ENCODE data around the gene MYLK. TPM values are rescaled to one million over a fixed set of nuclear protein-coding genes. Genes with fewer than 3 reads are reported as not detected.
A peak's percentile ranks its signal among the peaks of the same experiment; 100 is the strongest.

Gene MYLK
- total and polyA plus RNA-seq, 9 donors = 16.4 to 34.5 (median 27.0) TPM

DNA sequence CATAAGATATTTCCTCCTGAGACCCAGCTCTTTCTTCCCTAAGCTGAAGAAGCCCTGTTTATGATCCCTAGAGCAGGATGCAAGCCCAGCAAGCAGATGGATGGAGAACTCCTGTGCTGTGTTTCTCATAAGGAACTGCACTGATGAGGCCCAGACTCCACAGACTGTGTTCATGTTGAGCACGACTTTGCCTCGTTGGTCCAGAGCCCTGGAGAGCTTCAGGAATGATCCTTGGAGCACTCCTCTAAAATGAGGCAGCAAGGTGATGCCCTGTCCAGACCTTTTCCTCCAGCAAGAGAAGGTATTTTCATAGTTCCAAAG lies 83.8 kb downstream of the MYLK start:
- H3K9me3 ChIP-seq (replicated peaks; ENCODE audit: control insufficient read depth, low read depth, low read length) = no peaks in the 10 kb centered on the region
- peaks cover 20% of the 10 kb centered on the region for H3K4me1 ChIP-seq (ENCODE audit: control insufficient read depth, insufficient read depth, low read length)
- no peak overlapping the region for H3K27ac ChIP-seq (ENCODE audit: low read length)
- H3K27me3 ChIP-seq (ENCODE audit: control insufficient read depth, insufficient read depth, low read length) = no peaks in the 10 kb centered on the region
- 29% methylated on average over 2 of the region's 2 CpGs for WGBS (ENCODE audit: insufficient coverage)
- H3K36me3 ChIP-seq (ENCODE audit: control insufficient read depth, insufficient read depth, low read length) = no peaks in the 10 kb centered on the region
- peak; percentile 53 for DNase-seq
- H3K4me3 ChIP-seq (ENCODE audit: low read length) = no peak overlapping the region

DNA sequence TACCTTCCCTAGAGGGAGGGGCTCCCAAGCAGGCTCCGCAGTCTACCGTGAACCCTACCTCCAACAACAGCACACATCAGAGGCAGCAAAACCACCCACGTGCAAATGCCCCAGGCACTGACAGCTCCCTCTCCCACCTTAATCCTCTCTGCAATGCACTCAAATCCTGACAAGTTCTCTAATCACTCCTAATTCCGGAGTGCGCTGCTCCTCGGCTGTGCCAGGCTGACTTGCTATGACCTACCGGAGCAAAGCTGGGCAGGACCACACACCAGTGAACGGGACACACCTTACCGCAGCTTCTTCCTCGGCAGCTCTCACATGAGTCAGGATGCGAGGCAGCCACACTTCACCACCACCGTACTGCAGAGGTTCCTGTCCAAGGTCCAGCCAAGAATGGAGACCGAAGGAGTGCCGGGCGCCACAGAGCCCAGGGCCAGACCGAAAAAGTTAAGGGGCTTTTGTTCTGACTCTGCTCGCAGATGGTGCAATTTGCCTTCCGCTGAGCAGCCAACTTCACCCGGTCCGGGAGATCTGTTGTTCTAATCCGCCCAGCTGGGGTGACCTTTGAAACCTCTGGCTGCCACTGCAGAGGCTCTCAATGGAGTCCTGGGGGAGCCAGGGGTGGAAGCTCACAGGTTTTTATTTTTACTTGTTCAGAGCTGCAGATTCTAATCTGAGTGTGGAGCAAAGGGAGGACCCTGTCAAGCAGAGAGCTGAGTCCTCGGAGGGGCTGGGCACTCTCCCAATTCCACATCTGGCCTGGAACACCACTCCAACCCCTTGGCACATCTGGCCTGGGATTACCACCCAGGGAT lies 84.4 kb downstream of the MYLK start:
- Histone ChIP-seq H3K36me3 (ENCODE audit: control insufficient read depth, insufficient read depth, low read length) (no peaks in the 10 kb centered on the region), H3K4me3 (ENCODE audit: low read length) (no peak overlapping the region), H3K27ac (ENCODE audit: low read length) (no peak overlapping the region), H3K27me3 (ENCODE audit: control insufficient read depth, insufficient read depth, low read length) (no peaks in the 10 kb centered on the region), H3K9me3 (replicated peaks; ENCODE audit: control insufficient read depth, low read depth, low read length) (no peaks in the 10 kb centered on the region), H3K4me1 (ENCODE audit: control insufficient read depth, insufficient read depth, low read length) (peaks cover 17% of the 10 kb centered on the region)
- 26% methylated on average over 22 of the region's 22 CpGs for WGBS (ENCODE audit: insufficient coverage)
- DNase-seq = no peak

DNA sequence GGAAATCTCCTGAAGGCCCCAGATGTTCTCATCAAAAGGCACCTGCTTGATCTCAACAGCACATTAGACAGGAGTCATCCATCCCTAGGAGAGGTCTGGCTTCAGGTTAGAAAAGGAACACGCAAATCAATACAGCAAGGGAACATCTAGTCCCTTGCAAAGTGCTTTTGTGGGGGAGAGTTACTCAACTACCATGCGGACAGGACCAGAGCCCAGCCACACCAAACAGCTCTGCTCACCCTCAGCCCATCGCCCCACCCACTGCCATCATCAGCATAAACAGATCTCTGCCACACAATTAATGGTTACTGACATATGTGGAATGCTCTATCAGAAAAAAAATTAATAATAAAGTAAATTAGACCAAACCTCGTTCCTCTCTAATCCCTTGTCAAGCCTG lies 85.6 kb downstream of the MYLK start:
- peaks cover 2% of the 10 kb centered on the region for H3K27me3 ChIP-seq (ENCODE audit: control insufficient read depth, insufficient read depth, low read length)
- WGBS (ENCODE audit: insufficient coverage) = no CpG with 5 or more reads among the region's 4 CpGs
- no peaks in the 10 kb centered on the region for H3K9me3 ChIP-seq (replicated peaks; ENCODE audit: control insufficient read depth, low read depth, low read length)
- no peak overlapping the region for H3K27ac ChIP-seq (ENCODE audit: low read length)
- H3K4me1 ChIP-seq (ENCODE audit: control insufficient read depth, insufficient read depth, low read length) = peaks cover 16% of the 10 kb centered on the region
- DNase-seq = no peak
- no peaks in the 10 kb centered on the region for H3K36me3 ChIP-seq (ENCODE audit: control insufficient read depth, insufficient read depth, low read length)
- no peak overlapping the region for H3K4me3 ChIP-seq (ENCODE audit: low read length)

DNA sequence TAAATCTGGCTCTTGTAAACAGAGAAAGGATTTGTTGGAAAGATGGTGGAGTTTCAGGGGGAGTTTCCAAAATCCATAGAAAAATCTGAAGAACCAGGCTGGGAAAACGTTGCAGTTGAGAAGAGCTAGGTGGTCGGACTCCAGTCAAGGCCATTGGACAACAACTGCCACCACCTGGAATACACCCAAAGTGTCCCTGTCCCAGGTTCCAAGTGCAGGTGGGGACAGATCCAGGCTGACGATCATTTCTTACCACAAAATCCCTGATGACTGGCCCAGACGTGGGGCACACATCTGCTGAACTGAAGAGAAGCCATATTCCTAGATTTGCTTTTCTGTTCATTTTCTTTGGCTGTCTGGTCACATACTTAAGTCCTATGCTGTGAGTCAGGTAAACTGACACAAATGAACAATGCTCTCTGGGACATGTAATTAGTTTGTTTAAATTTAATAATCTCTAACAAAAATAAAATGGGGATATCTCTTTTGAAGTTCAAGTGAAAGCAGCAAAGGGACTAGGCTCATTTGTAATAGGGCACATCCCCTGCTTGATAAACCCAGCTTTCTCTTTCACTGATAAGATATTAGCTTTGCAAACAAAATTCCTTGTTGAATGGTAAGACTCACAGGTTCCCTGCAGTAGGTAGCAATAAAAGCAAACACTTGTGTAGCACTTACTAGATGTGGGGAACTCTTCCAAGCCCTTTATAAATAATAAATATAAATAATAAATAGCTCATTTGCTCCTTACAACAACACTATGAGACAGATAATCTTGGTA lies 88.5 kb downstream of the MYLK start:
- no peaks in the 10 kb centered on the region for H3K9me3 ChIP-seq (replicated peaks; ENCODE audit: control insufficient read depth, low read depth, low read length)
- H3K4me1 ChIP-seq (ENCODE audit: control insufficient read depth, insufficient read depth, low read length) = peaks cover 28% of the 10 kb centered on the region
- no peak for DNase-seq
- no peak overlapping the region for H3K27ac ChIP-seq (ENCODE audit: low read length)
- H3K4me3 ChIP-seq (ENCODE audit: low read length) = no peak overlapping the region
- no peaks in the 10 kb centered on the region for H3K36me3 ChIP-seq (ENCODE audit: control insufficient read depth, insufficient read depth, low read length)
- H3K27me3 ChIP-seq (ENCODE audit: control insufficient read depth, insufficient read depth, low read length) = peaks cover 2% of the 10 kb centered on the region
- 88% methylated on average over 2 of the region's 4 CpGs for WGBS (ENCODE audit: insufficient coverage)

DNA sequence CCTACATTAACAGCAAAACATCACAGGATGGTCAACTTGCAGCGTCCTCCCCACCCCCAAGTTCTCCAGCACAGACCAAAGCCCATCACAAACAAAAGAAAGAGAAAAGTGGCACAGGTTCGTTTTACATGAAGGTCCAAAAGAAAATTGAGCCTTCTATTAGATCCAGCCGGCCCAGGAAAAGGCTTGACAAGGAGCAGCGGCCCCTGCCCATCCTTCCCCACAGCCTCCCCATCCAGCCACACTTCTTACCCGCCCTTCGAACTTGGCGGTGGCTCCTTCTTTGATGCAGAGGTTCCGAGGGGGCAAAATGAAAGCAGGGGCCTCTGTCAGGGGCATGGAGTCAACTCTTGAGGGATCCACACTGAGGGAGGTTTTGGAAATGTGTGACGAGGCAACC lies 90.7 kb downstream of the MYLK start:
- WGBS (ENCODE audit: insufficient coverage) = 100% methylated on average over 2 of the region's 9 CpGs
- H3K27ac ChIP-seq (ENCODE audit: low read length) = no peak overlapping the region

DNA sequence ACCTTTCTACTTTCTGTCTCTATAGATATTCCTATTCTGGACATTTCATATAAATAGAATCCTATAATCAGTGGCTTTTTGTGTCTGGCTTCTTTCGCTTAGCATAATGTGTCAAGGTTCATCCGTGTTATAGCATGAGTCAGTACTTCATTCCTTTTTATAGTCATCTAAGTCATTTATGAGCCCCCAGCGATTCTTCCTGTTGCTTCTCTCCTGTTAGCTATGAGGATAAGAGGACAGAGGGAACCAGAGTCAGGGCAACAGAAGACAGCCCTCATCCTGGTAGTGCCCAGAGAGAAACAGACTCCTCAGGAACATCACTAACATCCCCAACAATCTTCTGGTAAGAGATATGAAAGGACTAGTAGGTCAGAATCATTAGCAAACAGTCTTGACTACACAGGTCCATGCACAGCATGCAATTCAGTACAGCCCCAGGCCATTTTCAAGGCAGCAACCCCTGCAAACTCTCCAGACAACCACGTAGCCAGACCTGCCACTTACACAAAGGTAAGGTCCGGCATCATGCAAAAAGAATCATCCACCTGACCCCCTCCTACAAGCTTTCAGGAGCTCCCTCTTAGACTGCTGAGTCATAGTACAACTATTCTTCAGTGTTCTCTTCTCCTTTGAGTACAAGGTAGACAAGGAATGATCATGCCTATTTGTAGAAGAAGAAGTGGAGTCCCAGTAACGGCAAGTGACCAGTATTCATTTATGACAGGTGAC lies 91.5 kb downstream of the MYLK start:
- Histone ChIP-seq H3K27me3 (ENCODE audit: control insufficient read depth, insufficient read depth, low read length) (peaks cover 2% of the 10 kb centered on the region), H3K27ac (ENCODE audit: low read length) (no peak overlapping the region), H3K4me1 (ENCODE audit: control insufficient read depth, insufficient read depth, low read length) (peaks cover 25% of the 10 kb centered on the region), H3K4me3 (ENCODE audit: low read length) (no peak overlapping the region), H3K36me3 (ENCODE audit: control insufficient read depth, insufficient read depth, low read length) (no peaks in the 10 kb centered on the region), H3K9me3 (replicated peaks; ENCODE audit: control insufficient read depth, low read depth, low read length) (no peaks in the 10 kb centered on the region)
- DNase-seq = no peak
- no CpG with 5 or more reads among the region's 6 CpGs for WGBS (ENCODE audit: insufficient coverage)

More for the DNA sequence above, 90.7 kb downstream of the MYLK start:
- peaks cover 2% of the 10 kb centered on the region for H3K27me3 ChIP-seq (ENCODE audit: control insufficient read depth, insufficient read depth, low read length)
- DNase-seq = no peak
- H3K36me3 ChIP-seq (ENCODE audit: control insufficient read depth, insufficient read depth, low read length) = no peaks in the 10 kb centered on the region
- H3K4me1 ChIP-seq (ENCODE audit: control insufficient read depth, insufficient read depth, low read length) = peaks cover 25% of the 10 kb centered on the region
- H3K9me3 ChIP-seq (replicated peaks; ENCODE audit: control insufficient read depth, low read depth, low read length) = no peaks in the 10 kb centered on the region
- H3K4me3 ChIP-seq (ENCODE audit: low read length) = no peak overlapping the region

DNA sequence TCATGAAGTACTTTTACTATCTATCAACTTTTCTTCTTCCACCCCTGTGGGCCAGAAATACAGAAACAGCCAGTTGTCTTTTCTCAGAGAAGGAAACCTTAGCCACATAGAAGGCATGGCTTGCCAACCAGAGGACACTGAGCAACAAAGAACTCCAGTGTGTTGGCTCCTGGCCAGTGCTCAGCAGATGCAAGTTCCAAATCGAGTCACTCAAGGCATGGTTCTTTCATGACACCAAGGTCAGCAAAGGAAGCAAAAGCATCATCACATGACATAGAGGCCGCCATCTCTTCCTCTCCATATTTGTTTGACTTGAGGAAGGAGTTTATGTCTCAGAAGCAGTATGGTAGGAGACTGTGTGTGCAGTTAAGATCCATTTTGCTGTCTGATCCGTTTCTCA lies 92.2 kb downstream of the MYLK start:
- no peaks in the 10 kb centered on the region for H3K36me3 ChIP-seq (ENCODE audit: control insufficient read depth, insufficient read depth, low read length)
- H3K9me3 ChIP-seq (replicated peaks; ENCODE audit: control insufficient read depth, low read depth, low read length) = no peaks in the 10 kb centered on the region
- DNase-seq = peak; percentile 78
- WGBS (ENCODE audit: insufficient coverage) = 20% methylated on average over 1 of the region's 3 CpGs
- peaks cover 2% of the 10 kb centered on the region for H3K27me3 ChIP-seq (ENCODE audit: control insufficient read depth, insufficient read depth, low read length)
- no peak overlapping the region for H3K4me3 ChIP-seq (ENCODE audit: low read length)
- H3K4me1 ChIP-seq (ENCODE audit: control insufficient read depth, insufficient read depth, low read length) = peaks cover 25% of the 10 kb centered on the region
- H3K27ac ChIP-seq (ENCODE audit: low read length) = peak overlapping the region; percentile 51

DNA sequence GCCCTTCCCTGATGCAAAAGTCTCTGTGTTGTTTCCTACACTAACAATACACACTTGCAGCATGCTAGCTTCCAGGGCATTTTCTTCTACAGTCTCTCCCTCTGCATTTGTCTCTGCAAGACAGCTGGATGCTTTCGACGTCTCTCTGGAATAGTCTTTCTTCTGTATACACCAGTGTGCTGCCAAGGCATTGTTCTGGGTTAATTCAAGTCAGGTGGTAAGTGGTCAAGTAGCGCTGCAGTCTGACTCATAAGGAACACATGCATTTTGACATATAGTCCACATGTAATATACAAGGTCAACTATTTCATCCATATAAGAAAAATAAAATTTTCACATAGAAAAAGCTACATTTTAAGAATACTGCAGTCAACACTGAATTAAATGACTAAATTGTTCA lies 92.7 kb downstream of the MYLK start:
- H3K4me3 ChIP-seq (ENCODE audit: low read length) = no peak overlapping the region
- peaks cover 25% of the 10 kb centered on the region for H3K4me1 ChIP-seq (ENCODE audit: control insufficient read depth, insufficient read depth, low read length)
- H3K36me3 ChIP-seq (ENCODE audit: control insufficient read depth, insufficient read depth, low read length) = no peaks in the 10 kb centered on the region
- WGBS (ENCODE audit: insufficient coverage) = no CpG with 5 or more reads among the region's 3 CpGs
- peaks cover 2% of the 10 kb centered on the region for H3K27me3 ChIP-seq (ENCODE audit: control insufficient read depth, insufficient read depth, low read length)
- peak; percentile 85 for DNase-seq
- peak overlapping the region; percentile 51 for H3K27ac ChIP-seq (ENCODE audit: low read length)
- H3K9me3 ChIP-seq (replicated peaks; ENCODE audit: control insufficient read depth, low read depth, low read length) = no peaks in the 10 kb centered on the region

DNA sequence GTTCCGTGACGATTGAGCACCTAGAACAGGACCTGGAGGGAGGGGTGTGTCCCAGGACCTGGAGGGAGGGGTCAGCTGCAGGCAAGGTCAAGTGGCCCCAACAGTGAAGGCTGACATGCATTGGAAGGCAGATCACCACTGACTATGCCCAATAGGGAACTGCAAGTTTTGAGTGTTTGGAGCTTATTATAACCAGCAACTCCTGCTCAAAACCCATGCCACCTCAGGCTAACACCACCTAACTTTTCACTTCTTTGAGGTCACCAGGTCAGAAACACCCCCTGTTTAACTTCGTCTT lies 93.1 kb downstream of the MYLK start:
- H3K4me3 ChIP-seq (ENCODE audit: low read length) = no peak overlapping the region
- no peak for DNase-seq
- peaks cover 25% of the 10 kb centered on the region for H3K4me1 ChIP-seq (ENCODE audit: control insufficient read depth, insufficient read depth, low read length)
- H3K27me3 ChIP-seq (ENCODE audit: control insufficient read depth, insufficient read depth, low read length) = peaks cover 2% of the 10 kb centered on the region
- H3K9me3 ChIP-seq (replicated peaks; ENCODE audit: control insufficient read depth, low read depth, low read length) = no peaks in the 10 kb centered on the region
- peak overlapping the region; percentile 13 for H3K27ac ChIP-seq (ENCODE audit: low read length)
- 74% methylated on average over 3 of the region's 3 CpGs for WGBS (ENCODE audit: insufficient coverage)
- no peaks in the 10 kb centered on the region for H3K36me3 ChIP-seq (ENCODE audit: control insufficient read depth, insufficient read depth, low read length)

Data from muscle of leg (tissue), 11 donors.